ENCODE data around the gene DUSP16.

GRCh38 chr12:12439636-12440035 is 123.0 kb downstream of the DUSP16 start:
- TF ChIP-seq EZH2 (IDR thresholded peaks at IDR 0.05; ENCODE audit: borderline replicate concordance, low read depth, low read length, poor library complexity, severe bottlenecking) (no peak), CTCF (conservative IDR thresholded peaks at IDR 0.05; ENCODE audit: low read depth, low read length) (no peak)
